Measurements from ENCODE around the gene COL25A1. TPM values are rescaled to one million over a fixed set of nuclear protein-coding genes. Genes with fewer than 3 reads are reported as not detected.

The COL25A1 gene
- total RNA-seq, 1 experiment from 2014 or later, result 4.2 TPM

DNA sequence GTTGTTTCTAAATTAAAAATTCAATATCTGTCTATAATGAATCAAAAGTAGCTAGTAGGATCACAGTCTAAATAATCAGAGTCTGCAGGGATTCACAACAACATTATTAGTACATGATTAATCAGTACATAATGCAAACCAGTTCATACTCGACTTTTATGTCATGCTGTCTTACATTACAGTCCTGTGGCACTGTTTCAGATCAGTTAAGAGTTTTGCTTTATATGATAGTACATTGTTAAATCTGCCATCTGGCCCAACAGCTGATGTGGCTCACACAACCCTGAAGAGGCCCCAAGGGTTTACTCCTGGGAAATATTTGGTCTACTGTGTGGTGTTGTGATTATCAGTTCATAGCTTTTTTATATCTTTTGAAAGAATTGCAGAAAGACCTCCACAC, 292.5 kb downstream of the COL25A1 start:
- no CpG with 5 or more reads among the region's 1 CpG for WGBS (ENCODE audit: extremely low coverage, insufficient read length, low lambda C conversion rate)
- H3K27ac Mint-ChIP-seq, result no peak overlapping the region

More for the DNA sequence above, 292.5 kb downstream of the COL25A1 start:
- Histone ChIP-seq H3K27ac (ENCODE audit: insufficient read length, low read depth, low read length) (no peak overlapping the region), H3K9me3 (ENCODE audit: control insufficient read depth, low read depth, low read length) (no peaks in the 10 kb centered on the region), H3K9ac (ENCODE audit: extremely low read depth, insufficient read length, low read length) (no peak overlapping the region), H2AFZ (ENCODE audit: low read length) (no peak overlapping the region), H4K91ac (ENCODE audit: insufficient read length, low read depth, low read length) (no peak overlapping the region), H2BK15ac (ENCODE audit: low read depth, low read length) (no peak overlapping the region), H2AK5ac (ENCODE audit: insufficient read length, low read length) (no peak overlapping the region), H3K14ac (ENCODE audit: insufficient read depth, low read length) (no peak overlapping the region), H3K79me2 (ENCODE audit: insufficient read depth, low read length) (no peaks in the 10 kb centered on the region), H3K4ac (ENCODE audit: low read depth, low read length) (no peak overlapping the region), H4K20me1 (ENCODE audit: control insufficient read depth, insufficient read depth, insufficient read length) (no peaks in the 10 kb centered on the region), H2BK120ac (ENCODE audit: low read depth, low read length, poor library complexity, severe bottlenecking) (no peak overlapping the region), H3K4me2 (ENCODE audit: insufficient read depth, insufficient read length, low read length) (no peak overlapping the region), H3K4me1 (ENCODE audit: insufficient read depth, low read length) (peaks cover 4% of the 10 kb centered on the region; the same call in 1 of the 2 replicates), H3K27me3 (ENCODE audit: insufficient read depth, low read length) (no peaks in the 10 kb centered on the region), H4K8ac (replicated peaks; ENCODE audit: insufficient read length, low read depth, low read length) (no peak overlapping the region), H3K79me1 (ENCODE audit: insufficient read depth, low read depth, low read length, poor library complexity, severe bottlenecking) (no peaks in the 10 kb centered on the region), H3K23ac (ENCODE audit: insufficient read length, low read depth, low read length) (no peak overlapping the region), H2BK20ac (ENCODE audit: low read depth, low read length, poor library complexity, severe bottlenecking) (no peak overlapping the region), H4K5ac (ENCODE audit: insufficient read length, low read depth, low read length) (no peak overlapping the region), H3K23me2 (ENCODE audit: insufficient read length, low read depth, low read length, poor library complexity, severe bottlenecking) (no peaks in the 10 kb centered on the region), H3K18ac (ENCODE audit: insufficient read length, low read depth, low read length) (no peak overlapping the region), H3K56ac (ENCODE audit: insufficient read length, low read depth, low read length) (no peak overlapping the region), H2BK5ac (ENCODE audit: insufficient read length, low read length) (no peak overlapping the region), H2BK12ac (ENCODE audit: insufficient read length, low read depth, low read length) (no peak overlapping the region), H3T11ph (ENCODE audit: low read length) (no peak overlapping the region)
- no peak for DNase-seq
- Mint-ChIP-seq H3K4me1 (peaks cover 18 to 20% of the 10 kb centered on the region in 2 experiments), H3K36me3 (ENCODE audit: insufficient read depth in 1 of 3, low read depth in 3 of 3) (peaks cover 0 to 6% (median 0%) of the 10 kb centered on the region in 3 experiments; a peak in 5 of 7 replicates), H3K9me3 (peaks cover 3 to 6% of the 10 kb centered on the region in 2 experiments; a peak in 1 of 5 replicates), H3K4me3 (no peak overlapping the region), H3K27me3 (ENCODE audit: low read depth) (no peaks in the 10 kb centered on the region)
- TF ChIP-seq CTCF (conservative IDR thresholded peaks at IDR 0.05), result no peak
